Renal cortex interstitium (tissue), 11 donors: ENCODE measurements around the gene SNU13. TPM values are rescaled to one million over a fixed set of nuclear protein-coding genes. Genes with fewer than 3 reads are reported as not detected.
"Not testable (repeated sequence)": the region's sequence is repeated elsewhere in the genome, so short reads cannot be mapped to it uniquely, and the experiment has no call there.

Experiments
- DNase-seq, 11 donors: peaks; one replicate each; pipeline ENCODE4 v3.0.0-alpha.2; 2013; ENCODE audit warnings: low read depth in 9 of 11, low spot score in 4 of 11; ENCODE audit errors: extremely low read depth in 1 of 11
- polyA plus RNA-seq, 3 donors: library from polyadenylated mRNA; unstranded; fragments of 120-200 nt; gene quantifications; one replicate each; pipeline ENCODE4 v1.2.1, GENCODE V29; 2013; ENCODE audit not compliant: insufficient read length in 3 of 3

SNU13 gene
- polyA plus RNA-seq, 3 donors, result 129 to 161 (median 151) TPM

DNA sequence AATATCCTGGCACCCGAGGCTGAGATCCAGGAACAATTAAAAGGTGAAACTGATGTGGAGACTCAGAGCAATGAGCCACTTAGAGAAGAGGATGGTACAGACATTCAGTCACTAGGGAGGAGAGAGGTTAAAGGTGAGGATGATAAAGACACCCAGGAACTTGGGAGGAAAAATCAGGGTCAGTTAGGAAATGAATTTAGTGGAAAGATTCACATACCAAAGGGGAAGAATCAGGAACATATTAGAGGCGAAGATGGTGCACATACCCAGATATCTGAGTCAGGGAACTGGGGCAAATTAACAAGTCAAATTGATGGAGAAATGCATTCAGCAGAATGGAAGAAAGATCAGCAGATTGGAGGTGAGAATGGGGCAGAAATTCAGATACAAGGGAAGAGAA is 6.5 kb upstream of the SNU13 start:
- DNase-seq, result no peak

DNA sequence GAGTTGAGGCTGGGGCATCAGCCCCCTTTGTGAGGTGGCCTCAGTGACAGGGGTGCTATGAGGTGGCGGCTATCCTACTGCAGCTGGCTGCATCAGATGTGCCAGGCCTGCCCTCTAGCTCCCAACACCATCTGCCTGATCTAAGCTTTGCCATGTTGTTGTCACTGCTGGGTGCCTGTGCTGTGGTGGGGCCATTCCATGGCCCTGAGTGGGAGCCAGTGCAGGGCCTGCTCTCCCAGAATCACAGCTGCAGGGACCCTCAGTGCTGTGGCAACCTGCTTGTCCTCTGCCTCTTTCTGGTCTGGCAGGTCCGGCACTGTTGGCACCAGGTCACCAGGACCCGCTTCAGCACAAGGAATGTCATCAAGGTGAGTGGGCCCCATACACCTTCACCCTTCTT is 1.8 kb upstream of the SNU13 start:
- DNase-seq, result no peak

- DNase-seq, result no peak
Observed at GRCh38 chr22:41687901-41688364, 734 bp downstream of the SNU13 start.

DNA sequence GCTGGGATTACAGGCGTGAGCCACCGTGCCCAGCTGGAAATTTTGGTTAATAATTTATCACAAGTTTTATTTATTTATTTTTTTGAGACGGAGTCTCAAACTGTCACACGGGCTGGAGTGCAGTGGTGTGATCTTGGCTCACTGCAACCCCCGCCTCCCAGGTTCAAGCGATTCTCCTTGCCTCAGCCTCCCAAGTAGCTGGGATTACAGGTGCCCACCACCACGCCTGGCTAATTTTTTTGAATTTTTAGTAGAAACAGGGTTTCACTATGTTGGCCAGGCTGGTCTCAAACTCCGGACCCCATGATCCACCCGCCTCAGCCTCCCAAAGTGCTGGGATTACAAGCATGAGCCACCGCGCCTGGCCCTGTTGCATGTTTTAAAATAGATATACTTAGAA is 1.8 kb downstream of the SNU13 start:
- not testable (repeated sequence) for DNase-seq

- no peak for DNase-seq
Observed at GRCh38 chr22:41684194-41684593, 4.5 kb downstream of the SNU13 start.

DNA sequence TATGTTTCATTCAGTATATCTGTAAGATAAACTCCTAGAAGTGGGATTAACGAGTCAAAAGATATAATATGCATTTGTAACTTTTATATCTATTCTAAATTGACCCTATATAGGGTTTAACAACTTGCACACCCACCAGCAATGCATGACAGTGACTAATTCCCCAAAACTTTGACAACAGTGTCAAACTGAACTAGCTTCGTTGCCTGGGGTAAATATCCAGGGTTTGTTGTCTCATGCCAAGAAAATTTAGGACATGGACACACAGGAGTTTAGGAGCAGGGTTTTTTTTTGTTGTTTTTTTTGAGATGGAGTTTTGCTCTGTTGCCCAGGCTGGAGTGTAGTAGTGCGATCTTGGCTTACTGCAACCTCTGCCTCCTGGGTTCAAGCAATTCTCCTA is 5.1 kb downstream of the SNU13 start:
- no peak for DNase-seq

- DNase-seq, result no peak
Observed at GRCh38 chr22:41683052-41683451, 5.6 kb downstream of the SNU13 start.

DNA sequence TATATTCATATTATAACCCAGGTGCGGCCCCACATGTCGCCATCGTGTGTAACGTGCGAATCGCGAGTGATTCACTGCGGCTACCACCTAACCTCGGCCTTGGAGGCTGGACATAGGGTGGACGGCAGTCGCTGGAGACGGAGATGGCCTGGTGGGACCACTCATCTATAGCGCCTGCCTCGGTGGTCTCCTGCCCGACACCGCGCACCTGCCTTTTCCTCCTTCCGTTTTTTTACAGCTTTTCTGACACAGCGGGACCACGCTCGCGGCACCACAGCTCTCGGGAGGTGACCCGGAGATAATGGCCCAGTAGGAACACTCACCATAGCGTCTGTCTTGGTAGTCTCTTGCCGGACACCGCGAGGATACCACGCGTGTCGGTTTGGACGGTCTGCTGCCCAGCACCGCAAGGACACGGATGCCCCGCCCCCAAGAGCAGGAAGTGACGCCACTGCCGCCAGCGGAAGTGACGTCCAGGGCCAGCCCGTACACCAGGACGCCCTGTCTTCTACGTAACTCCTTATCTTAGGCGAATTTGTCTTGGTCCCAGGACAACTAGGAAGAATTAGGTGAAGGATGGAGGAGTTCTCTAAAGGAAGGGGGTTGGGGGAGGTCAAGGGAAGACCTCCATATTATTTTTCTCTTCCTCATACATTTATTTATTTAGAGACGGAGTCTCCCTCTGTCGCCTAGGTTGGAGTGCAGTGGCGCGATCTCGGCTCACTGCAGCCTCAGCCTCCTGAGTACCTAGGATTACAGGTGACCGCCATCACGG is 6.4 kb downstream of the SNU13 start:
- peak; percentile 60 to 81 (median 76) for DNase-seq

GRCh38 chr22:41681616-41682015 is 7.1 kb downstream of the SNU13 start:
- DNase-seq, result no peak

GRCh38 chr22:41676134-41676533 is 12.5 kb downstream of the SNU13 start:
- no peak for DNase-seq

GRCh38 chr22:41674846-41675340 is 13.8 kb downstream of the SNU13 start:
- DNase-seq, result no peak

DNA sequence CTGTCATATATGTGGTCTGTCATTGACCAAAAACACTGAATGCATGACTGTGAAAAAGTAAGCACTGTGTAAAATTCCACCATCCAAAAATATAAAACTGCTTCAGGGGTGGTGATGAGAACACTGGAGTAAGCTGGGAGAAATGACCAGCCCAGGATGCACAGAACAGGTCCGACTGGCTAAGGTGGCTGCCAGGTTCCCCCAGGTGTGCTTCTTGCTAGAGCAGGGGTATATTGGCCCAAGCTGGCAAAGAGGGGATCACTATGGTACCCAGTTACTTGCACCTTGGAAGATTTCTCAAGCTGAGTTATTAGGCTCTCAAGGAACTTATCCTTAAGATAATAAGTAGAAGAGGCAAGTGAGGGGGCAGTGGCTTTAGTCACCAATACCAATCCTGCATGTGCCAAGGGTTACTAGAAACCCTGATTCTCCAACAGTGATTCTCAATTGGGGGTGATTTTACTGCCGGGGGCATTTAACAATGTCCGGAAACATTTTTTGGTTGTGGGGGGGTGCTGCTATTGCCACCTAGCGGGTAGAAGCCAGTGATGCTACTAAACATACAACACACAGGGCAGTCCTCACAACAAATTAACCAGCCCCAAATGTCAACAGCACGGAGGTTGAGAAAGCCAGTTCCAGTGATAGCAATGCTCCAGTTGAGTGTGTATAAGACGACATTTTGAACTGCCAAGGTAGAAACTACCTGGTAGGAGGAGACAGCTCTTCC is 15.7 kb downstream of the SNU13 start:
- no peak for DNase-seq

GRCh38 chr22:41672096-41672495 is 16.6 kb downstream of the SNU13 start:
- DNase-seq, result not testable (repeated sequence)

- no peak for DNase-seq
Observed at GRCh38 chr22:41668971-41669911, 19.4 kb downstream of the SNU13 start.

DNA sequence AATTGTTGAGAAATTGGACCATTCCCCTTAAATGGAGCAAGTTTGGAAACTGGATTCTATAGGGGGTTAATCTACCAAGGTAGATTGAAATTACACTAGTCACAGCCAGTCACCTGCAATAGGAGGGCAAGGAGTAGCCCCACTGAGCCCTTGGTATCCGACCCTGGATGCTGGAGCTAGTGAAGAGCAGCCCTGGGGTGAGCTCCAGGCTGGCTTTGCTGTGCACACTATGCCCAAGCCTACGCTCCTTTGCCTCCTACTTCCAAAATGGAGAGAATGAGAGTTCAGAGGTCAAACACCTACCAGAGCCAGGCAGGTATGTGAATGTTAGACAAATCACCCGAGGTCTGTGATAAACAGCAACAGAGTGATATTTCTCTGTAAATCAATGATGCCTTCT is 23.7 kb downstream of the SNU13 start:
- DNase-seq, result no peak

- DNase-seq, result no peak
Observed at GRCh38 chr22:41664490-41664889, 24.2 kb downstream of the SNU13 start.

- not testable (repeated sequence) for DNase-seq
Observed at GRCh38 chr22:41663594-41663993, 25.1 kb downstream of the SNU13 start.

DNA sequence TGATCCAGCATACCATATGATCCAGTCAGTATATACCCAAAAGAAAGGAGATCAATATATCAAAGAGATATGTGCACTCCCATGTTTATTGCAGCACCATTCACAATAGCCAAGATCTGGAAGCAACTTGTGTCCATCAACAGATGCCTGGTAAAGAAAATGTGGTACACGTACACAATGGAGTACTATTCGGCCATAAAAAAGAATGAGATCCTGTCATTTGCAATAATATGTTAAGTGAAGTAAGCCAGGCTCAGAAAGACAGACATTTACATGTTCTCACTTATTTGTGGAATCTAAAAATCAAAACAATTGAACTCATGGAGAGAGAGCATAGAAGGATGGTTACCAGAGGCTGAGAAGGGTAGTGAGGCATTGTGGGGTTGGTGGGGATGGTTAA is 27.0 kb downstream of the SNU13 start:
- no peak for DNase-seq

GRCh38 chr22:41661088-41661487 is 27.6 kb downstream of the SNU13 start:
- no peak for DNase-seq
